ENCODE results near the gene RITA1.

GRCh38 chr12:113143959-113144358 lies 41.6 kb upstream of the RITA1 start:
- TF ChIP-seq YY1 (IDR thresholded peaks at IDR 0.05; ENCODE audit: insufficient read depth, insufficient read length) = no peak
- no peak for TF ChIP-seq ZNF274 (IDR thresholded peaks at IDR 0.05; ENCODE audit: low read depth, low read length)

Data from NT2/D1 (cell line).